HG02885 (cell line): ENCODE data around the gene ABHD17B.
"Not testable (repeated sequence)": the region's sequence is repeated elsewhere in the genome, so short reads cannot be mapped to it uniquely, and the experiment has no call there.

ENCODE experiments used
- ATAC-seq: cut with Tn5 transposase; IDR thresholded peaks from one replicate; pipeline ENCODE4 v1.9.1; 2021; ENCODE audit warnings: mild to moderate bottlenecking; ENCODE audit not compliant: unreplicated experiment, poor library complexity

The ABHD17B gene

GRCh38 chr9:71911061-71911907 lies at the start of gene ABHD17B, which contains the start of gene C9orf85:
Gene ABHD17B (minus strand): TSS chr9:71911193. CDS start chr9:71875080, 36,113 bp downstream.
Gene C9orf85 (plus strand): TSS chr9:71911639. CDS start chr9:71911735, 96 bp downstream.
- peak; percentile 92 for ATAC-seq

GRCh38 chr9:71955300-71955915 lies 44.4 kb upstream of the ABHD17B start:
- peak; percentile 81 for ATAC-seq

- ATAC-seq: not testable (repeated sequence)
Measured at GRCh38 chr9:71954652-71955051, 43.7 kb upstream of the ABHD17B start.

- no peak for ATAC-seq
Measured at GRCh38 chr9:71944754-71945375, 33.9 kb upstream of the ABHD17B start.

GRCh38 chr9:71941998-71942567 lies 31.1 kb upstream of the ABHD17B start:
- no peak for ATAC-seq

- no peak for ATAC-seq
Measured at GRCh38 chr9:71941060-71941568, 30.1 kb upstream of the ABHD17B start.

GRCh38 chr9:71937898-71938297 lies 26.9 kb upstream of the ABHD17B start:
- ATAC-seq: no peak

- ATAC-seq: no peak
Measured at GRCh38 chr9:71937070-71937625, 26.2 kb upstream of the ABHD17B start.

GRCh38 chr9:71936066-71936465 lies 25.1 kb upstream of the ABHD17B start:
- ATAC-seq: no peak

- ATAC-seq: no peak
Measured at GRCh38 chr9:71931166-71931565, 20.2 kb upstream of the ABHD17B start.

- ATAC-seq: no peak
Measured at GRCh38 chr9:71929791-71930440, 18.9 kb upstream of the ABHD17B start.

- no peak for ATAC-seq
Measured at GRCh38 chr9:71929223-71929622, 18.2 kb upstream of the ABHD17B start.

- ATAC-seq: no peak
Measured at GRCh38 chr9:71928806-71929205, 17.8 kb upstream of the ABHD17B start.

- no peak for ATAC-seq
Measured at GRCh38 chr9:71928376-71928775, 17.4 kb upstream of the ABHD17B start.

GRCh38 chr9:71925834-71926233 lies 14.8 kb upstream of the ABHD17B start:
- no peak for ATAC-seq

GRCh38 chr9:71924576-71924975 lies 13.6 kb upstream of the ABHD17B start:
- ATAC-seq: no peak

GRCh38 chr9:71921190-71921814 lies 10.3 kb upstream of the ABHD17B start:
- no peak for ATAC-seq

- ATAC-seq: no peak
Measured at GRCh38 chr9:71920456-71921189, 9.6 kb upstream of the ABHD17B start.

GRCh38 chr9:71918419-71918818 lies 7.4 kb upstream of the ABHD17B start:
- no peak for ATAC-seq
